Activated T-cell treated with anti-CD3 and anti-CD28 coated beads, Interleukin-2, amount 50 U/mL, for 48 hours (primary cell): ENCODE results near the gene GSDMA.

Source experiments
- DNase-seq, 2 experiments: peaks; one replicate each; pipeline ENCODE4 v3.0.0-alpha.2; 2020

GSDMA gene

GRCh38 chr17:39963829-39964228 is 1.0 kb downstream of the GSDMA start:
- DNase-seq: no peak

DNA sequence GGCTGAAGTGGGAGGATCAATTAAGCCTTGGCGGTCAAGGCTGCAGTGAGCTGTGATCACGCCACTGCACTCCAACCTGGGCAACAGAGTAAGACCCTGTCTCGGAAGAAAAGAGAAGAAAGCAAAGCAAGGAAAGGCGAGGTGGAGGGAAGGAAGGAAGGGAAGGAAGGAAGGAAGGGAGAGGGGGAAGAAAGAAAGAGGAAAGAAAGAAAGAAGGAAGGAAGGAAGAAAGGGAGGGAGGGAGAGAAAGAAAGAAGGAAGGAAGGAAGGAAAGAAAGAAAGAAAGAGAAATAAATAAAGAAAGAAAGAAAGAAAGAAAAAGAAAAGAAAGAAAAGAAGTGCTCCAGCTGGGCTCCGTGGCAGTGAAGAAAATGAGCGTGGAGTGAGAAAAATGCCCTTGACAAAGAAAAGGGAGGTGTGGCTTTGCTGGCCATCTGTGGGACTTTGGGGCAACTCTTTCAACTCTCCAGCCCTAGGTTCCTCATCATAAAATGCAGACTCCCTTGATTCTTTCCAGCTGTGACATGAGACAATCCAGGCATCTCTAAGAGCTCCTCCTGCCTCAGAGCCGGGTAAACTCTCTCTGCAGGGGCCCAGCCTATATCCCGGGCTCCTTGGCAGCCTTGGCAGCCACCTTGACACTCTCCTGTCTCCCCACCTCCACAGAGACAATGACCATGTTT is 2.4 kb downstream of the GSDMA start:
- DNase-seq: no peak

GRCh38 chr17:39966771-39967170 is 4.0 kb downstream of the GSDMA start:
- DNase-seq: no peak

DNA sequence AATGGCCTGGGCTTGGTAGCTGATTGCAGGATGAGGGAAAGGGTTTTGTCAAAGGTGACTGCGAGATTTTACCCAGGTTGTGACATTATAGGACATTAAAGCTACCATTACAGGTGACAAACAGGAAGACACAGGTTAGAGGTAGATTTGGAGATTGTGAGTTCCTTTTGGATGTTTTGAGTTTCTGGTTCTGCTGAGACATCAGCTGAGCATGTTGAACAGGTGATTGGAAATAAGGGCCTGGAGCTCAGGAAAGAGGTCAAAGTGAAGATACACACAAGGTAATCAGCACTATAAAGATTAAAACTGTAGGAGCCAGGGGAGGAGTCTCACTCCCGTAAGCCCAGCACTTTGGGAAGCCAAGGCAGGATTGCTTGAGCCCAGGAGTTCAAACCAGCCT is 6.0 kb downstream of the GSDMA start:
- no peak for DNase-seq

DNA sequence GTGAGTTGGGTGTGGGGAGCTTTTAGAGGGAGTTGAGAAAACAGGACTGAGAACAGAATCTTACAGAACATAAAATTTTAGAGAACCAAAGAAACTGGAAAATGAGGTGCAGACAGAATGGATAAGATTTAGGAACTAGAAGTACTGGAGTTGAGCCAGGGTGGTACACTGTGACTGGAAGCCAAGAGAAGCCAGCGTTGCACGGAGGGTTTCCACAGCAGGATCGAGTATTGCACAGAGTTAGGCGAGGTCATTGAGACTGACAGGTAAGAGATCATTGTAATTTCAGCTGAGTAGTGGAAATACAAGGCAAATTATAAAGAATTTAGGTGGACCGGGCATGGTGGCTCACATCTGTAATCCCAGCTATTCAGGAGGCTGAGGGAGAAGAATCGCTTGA is 6.6 kb downstream of the GSDMA start:
- no peak for DNase-seq

- no peak for DNase-seq
Measured at GRCh38 chr17:39970157-39970692, 7.4 kb downstream of the GSDMA start.

GRCh38 chr17:39971076-39971603 is 8.3 kb downstream of the GSDMA start:
- DNase-seq: no peak

- no peak for DNase-seq
Measured at GRCh38 chr17:39972271-39972670, 9.5 kb downstream of the GSDMA start.

DNA sequence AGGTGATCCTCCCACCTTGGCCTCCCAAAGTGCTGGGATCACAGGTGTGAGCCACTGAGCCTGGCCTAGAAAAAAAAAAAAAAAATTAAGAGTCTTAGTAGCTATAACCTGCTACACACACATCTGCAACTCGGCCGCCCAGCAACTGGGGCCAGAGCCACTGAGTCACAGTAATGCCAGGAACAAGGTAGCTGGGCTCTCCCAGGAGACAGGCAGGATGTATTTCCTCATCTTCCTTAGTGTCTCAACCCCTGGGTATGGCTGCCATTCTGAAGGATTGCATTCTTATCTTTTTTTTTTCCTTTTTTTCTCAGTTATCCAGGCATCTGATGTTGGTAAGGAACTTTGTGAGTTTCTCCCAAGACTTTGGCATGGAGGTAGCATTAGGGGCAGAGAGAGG is 10.7 kb downstream of the GSDMA start:
- DNase-seq: no peak

- no peak for DNase-seq
Measured at GRCh38 chr17:39974433-39974832, 11.6 kb downstream of the GSDMA start.

GRCh38 chr17:39975801-39976200 is 13.0 kb downstream of the GSDMA start:
- DNase-seq: no peak

GRCh38 chr17:39979016-39979670 is 16.3 kb downstream of the GSDMA start:
- no peak for DNase-seq

DNA sequence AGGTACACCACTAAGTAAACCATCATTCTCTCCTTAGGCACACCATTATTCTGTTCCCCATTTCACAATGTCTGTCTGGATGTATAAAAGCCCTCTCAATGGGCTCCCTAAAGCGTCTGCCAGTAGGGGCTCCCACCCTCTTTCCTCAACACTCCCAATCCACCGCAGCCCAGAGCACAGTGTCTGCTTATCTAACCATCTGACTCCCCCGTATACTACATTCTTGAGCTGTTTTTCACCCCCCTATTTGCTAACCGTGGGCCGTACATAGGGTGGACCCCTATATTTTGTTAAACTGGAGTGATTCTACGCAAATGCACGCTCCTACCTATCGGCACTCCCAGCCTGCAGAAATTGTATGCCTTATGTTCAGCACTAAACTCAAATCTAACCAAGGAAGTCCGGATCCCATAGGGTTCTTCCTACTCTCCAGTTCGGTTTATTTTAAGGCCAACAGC is 17.1 kb downstream of the GSDMA start:
- no peak for DNase-seq

GRCh38 chr17:39980351-39981206 is 17.8 kb downstream of the GSDMA start, which contains the start of gene PSMD3:
PSMD3 (plus strand) TSS chr17:39980807; CDS start chr17:39980971, 164 bp downstream.
- peak; percentile 98 for DNase-seq

GRCh38 chr17:39981207-39981741 is 18.5 kb downstream of the GSDMA start:
- DNase-seq: no peak

- no peak for DNase-seq
Measured at GRCh38 chr17:39981766-39982375, 19.1 kb downstream of the GSDMA start.

DNA sequence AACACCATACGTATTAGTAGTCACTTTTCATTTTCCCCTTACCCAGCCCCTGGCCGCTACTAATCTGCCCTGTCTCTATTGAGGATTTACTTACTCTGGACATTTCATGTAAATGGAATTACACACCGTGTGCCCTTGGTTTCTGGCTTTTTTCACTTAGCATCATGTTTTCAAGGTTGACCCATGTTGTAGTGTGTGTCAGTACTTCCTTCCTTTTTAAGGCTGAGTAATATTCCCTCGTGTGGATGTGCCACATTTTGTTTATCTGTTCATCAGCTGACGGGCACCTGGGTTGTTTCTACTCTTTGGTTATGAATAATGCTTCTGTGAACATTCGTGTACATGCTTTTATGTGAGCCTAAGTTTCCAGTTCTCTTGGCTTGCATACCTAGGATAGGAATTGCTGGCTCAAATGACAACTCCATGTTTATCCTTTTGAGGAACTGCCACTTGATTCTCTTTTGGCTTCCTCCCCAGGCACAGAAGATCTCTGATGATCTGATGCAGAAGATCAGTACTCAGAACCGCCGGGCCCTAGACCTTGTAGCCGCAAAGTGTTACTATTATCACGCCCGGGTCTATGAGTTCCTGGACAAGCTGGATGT is 25.5 kb downstream of the GSDMA start:
- DNase-seq: no peak

DNA sequence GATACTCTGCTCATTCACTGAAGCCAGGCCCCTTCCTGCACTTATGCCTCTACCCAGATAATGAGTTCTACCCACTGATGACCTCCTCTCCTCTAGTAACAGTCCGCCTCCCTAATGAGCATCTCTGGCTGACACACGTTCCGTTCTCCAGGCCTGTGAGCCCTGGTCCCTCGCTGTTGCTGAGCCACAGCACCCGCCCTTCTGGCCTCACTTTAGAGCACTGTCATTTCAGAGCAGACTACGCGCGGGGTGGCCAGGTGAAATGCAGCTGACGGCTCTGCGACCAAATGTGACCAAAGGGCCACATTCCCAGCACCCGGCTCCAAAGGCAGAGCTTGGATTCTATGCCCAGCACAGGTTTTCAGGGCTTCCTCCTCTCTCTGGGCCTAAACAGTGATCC is 31.6 kb downstream of the GSDMA start:
- DNase-seq: no peak

GRCh38 chr17:39995438-39995837 is 32.6 kb downstream of the GSDMA start:
- no peak for DNase-seq

- DNase-seq: no peak
Measured at GRCh38 chr17:39996162-39996561, 33.4 kb downstream of the GSDMA start.

DNA sequence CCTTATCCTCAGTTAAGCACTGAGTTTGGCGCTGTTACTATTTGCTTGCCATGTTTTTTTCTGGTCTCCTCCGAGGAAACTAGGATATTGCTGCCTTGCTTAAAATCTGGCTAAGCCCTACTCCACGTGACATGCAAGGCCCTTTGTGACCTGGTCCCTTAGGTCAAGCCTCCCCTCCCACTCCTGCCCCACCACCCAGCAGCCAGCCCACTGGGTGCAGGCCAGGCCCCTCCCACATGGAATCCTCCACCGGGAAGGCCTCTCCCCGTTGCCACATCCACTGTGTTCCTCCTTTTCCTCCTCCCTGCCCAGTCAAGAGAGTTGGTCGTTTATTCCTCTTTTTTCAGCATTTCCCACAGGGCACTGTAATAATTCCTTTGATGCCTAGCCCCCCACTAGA is 34.0 kb downstream of the GSDMA start:
- DNase-seq: no peak

DNA sequence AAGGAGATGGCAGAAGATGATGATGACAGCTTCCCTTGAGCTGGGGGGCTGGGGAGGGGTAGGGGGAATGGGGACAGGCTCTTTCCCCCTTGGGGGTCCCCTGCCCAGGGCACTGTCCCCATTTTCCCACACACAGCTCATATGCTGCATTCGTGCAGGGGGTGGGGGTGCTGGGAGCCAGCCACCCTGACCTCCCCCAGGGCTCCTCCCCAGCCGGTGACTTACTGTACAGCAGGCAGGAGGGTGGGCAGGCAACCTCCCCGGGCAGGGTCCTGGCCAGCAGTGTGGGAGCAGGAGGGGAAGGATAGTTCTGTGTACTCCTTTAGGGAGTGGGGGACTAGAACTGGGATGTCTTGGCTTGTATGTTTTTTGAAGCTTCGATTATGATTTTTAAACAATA is 34.7 kb downstream of the GSDMA start:
- DNase-seq: no peak
